ENCODE data around the gene TLE7. TPM values are rescaled to one million over a fixed set of nuclear protein-coding genes. Genes with fewer than 3 reads are reported as not detected.

The TLE7 gene
- total and polyA plus RNA-seq, 2 experiments from 2014 or later, result 0.44 to 2.5 TPM

DNA sequence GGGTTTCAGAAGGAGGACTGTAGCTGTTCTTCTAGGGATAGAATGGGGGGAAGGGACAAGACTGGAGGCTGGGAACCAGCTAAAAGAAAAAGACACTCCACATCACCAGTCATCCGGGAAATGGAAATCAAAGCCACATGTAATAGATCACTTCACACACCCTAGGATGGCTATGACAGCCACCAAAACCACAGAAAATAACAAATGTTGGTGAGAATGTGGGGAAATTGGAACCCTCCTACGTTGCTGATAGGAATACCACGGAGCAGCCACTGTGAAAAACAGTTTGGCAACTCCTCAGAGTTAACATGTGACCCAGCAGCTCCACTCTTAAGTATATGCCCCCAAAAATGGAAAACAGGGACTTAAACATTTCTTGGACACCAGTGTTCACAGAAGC is 2.3 kb downstream of the TLE7 start:
- Mint-ChIP-seq H3K27me3 (ENCODE audit: insufficient read depth, low read depth, poor library complexity) (peaks cover 13% of the 10 kb centered on the region), H3K27ac (no peak overlapping the region; the same call in 1 of the 2 replicates), H3K4me1 (no peaks in the 10 kb centered on the region), H3K4me3 (no peak overlapping the region), H3K36me3 (ENCODE audit: low read depth) (peaks cover 5% of the 10 kb centered on the region), H3K9me3 (peaks cover 25% of the 10 kb centered on the region)
- H3K27ac ChIP-seq (ENCODE audit: low read depth), result no peak overlapping the region
- ATAC-seq (no peak), DNase-seq (ENCODE audit: low spot score) (no peak)
- H4K20me1 ChIP-seq (replicated peaks; ENCODE audit: insufficient read depth), result no peaks in the 10 kb centered on the region
- no peaks in the 10 kb centered on the region for H3K4me1 ChIP-seq (ENCODE audit: insufficient read depth)
- H3F3A ChIP-seq (replicated peaks; ENCODE audit: low read depth), result no peaks in the 10 kb centered on the region
- H3K27me3 ChIP-seq (ENCODE audit: insufficient read depth), result no peaks in the 10 kb centered on the region; the same call in 1 of the 2 replicates
- no peak for TF ChIP-seq EZH2 (IDR thresholded peaks at IDR 0.05; ENCODE audit: low read depth, unreplicated experiment)
- TF ChIP-seq CREB1 (CRISPR knock-in tag; IDR thresholded peaks at IDR 0.05; ENCODE audit: low read depth), result no peak
- TF ChIP-seq ZNF114 (CRISPR knock-in tag; IDR thresholded peaks at IDR 0.05), result no peak
- TF ChIP-seq NANOG (IDR thresholded peaks at IDR 0.05; ENCODE audit: borderline replicate concordance), result no peak
- no peak for TF ChIP-seq JUNB (IDR thresholded peaks at IDR 0.05; ENCODE audit: unreplicated experiment)
- TF ChIP-seq, protein P1, sequence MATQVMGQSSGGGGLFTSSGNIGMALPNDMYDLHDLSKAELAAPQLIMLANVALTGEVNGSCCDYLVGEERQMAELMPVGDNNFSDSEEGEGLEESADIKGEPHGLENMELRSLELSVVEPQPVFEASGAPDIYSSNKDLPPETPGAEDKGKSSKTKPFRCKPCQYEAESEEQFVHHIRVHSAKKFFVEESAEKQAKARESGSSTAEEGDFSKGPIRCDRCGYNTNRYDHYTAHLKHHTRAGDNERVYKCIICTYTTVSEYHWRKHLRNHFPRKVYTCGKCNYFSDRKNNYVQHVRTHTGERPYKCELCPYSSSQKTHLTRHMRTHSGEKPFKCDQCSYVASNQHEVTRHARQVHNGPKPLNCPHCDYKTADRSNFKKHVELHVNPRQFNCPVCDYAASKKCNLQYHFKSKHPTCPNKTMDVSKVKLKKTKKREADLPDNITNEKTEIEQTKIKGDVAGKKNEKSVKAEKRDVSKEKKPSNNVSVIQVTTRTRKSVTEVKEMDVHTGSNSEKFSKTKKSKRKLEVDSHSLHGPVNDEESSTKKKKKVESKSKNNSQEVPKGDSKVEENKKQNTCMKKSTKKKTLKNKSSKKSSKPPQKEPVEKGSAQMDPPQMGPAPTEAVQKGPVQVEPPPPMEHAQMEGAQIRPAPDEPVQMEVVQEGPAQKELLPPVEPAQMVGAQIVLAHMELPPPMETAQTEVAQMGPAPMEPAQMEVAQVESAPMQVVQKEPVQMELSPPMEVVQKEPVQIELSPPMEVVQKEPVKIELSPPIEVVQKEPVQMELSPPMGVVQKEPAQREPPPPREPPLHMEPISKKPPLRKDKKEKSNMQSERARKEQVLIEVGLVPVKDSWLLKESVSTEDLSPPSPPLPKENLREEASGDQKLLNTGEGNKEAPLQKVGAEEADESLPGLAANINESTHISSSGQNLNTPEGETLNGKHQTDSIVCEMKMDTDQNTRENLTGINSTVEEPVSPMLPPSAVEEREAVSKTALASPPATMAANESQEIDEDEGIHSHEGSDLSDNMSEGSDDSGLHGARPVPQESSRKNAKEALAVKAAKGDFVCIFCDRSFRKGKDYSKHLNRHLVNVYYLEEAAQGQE (IDR thresholded peaks at IDR 0.05; ENCODE audit: unreplicated experiment), result no peak
- TF ChIP-seq STAT1 (IDR thresholded peaks at IDR 0.05; ENCODE audit: unreplicated experiment), result no peak
- TF ChIP-seq EZH2phosphoT487 (IDR thresholded peaks at IDR 0.05; ENCODE audit: unreplicated experiment), result no peak
- TF ChIP-seq ZNF331 (CRISPR knock-in tag; IDR thresholded peaks at IDR 0.05; ENCODE audit: low read depth), result no peak
- TF ChIP-seq, protein P2, sequence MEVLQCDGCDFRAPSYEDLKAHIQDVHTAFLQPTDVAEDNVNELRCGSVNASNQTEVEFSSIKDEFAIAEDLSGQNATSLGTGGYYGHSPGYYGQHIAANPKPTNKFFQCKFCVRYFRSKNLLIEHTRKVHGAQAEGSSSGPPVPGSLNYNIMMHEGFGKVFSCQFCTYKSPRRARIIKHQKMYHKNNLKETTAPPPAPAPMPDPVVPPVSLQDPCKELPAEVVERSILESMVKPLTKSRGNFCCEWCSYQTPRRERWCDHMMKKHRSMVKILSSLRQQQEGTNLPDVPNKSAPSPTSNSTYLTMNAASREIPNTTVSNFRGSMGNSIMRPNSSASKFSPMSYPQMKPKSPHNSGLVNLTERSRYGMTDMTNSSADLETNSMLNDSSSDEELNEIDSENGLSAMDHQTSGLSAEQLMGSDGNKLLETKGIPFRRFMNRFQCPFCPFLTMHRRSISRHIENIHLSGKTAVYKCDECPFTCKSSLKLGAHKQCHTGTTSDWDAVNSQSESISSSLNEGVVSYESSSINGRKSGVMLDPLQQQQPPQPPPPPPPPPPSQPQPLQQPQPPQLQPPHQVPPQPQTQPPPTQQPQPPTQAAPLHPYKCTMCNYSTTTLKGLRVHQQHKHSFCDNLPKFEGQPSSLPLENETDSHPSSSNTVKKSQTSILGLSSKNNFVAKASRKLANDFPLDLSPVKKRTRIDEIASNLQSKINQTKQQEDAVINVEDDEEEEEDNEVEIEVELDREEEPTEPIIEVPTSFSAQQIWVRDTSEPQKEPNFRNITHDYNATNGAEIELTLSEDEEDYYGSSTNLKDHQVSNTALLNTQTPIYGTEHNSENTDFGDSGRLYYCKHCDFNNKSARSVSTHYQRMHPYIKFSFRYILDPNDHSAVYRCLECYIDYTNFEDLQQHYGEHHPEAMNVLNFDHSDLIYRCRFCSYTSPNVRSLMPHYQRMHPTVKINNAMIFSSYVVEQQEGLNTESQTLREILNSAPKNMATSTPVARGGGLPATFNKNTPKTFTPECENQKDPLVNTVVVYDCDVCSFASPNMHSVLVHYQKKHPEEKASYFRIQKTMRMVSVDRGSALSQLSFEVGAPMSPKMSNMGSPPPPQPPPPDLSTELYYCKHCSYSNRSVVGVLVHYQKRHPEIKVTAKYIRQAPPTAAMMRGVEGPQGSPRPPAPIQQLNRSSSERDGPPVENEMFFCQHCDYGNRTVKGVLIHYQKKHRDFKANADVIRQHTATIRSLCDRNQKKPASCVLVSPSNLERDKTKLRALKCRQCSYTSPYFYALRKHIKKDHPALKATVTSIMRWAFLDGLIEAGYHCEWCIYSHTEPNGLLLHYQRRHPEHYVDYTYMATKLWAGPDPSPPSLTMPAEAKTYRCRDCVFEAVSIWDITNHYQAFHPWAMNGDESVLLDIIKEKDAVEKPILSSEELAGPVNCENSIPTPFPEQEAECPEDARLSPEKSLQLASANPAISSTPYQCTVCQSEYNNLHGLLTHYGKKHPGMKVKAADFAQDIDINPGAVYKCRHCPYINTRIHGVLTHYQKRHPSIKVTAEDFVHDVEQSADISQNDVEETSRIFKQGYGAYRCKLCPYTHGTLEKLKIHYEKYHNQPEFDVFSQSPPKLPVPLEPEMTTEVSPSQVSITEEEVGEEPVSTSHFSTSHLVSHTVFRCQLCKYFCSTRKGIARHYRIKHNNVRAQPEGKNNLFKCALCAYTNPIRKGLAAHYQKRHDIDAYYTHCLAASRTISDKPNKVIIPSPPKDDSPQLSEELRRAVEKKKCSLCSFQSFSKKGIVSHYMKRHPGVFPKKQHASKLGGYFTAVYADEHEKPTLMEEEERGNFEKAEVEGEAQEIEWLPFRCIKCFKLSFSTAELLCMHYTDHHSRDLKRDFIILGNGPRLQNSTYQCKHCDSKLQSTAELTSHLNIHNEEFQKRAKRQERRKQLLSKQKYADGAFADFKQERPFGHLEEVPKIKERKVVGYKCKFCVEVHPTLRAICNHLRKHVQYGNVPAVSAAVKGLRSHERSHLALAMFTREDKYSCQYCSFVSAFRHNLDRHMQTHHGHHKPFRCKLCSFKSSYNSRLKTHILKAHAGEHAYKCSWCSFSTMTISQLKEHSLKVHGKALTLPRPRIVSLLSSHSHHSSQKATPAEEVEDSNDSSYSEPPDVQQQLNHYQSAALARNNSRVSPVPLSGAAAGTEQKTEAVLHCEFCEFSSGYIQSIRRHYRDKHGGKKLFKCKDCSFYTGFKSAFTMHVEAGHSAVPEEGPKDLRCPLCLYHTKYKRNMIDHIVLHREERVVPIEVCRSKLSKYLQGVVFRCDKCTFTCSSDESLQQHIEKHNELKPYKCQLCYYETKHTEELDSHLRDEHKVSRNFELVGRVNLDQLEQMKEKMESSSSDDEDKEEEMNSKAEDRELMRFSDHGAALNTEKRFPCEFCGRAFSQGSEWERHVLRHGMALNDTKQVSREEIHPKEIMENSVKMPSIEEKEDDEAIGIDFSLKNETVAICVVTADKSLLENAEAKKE (CRISPR knock-in tag; IDR thresholded peaks at IDR 0.05), result no peak
- TF ChIP-seq POLR2AphosphoS5 (IDR thresholded peaks at IDR 0.05; ENCODE audit: low read depth), result no peak
- TF ChIP-seq, protein P3, sequence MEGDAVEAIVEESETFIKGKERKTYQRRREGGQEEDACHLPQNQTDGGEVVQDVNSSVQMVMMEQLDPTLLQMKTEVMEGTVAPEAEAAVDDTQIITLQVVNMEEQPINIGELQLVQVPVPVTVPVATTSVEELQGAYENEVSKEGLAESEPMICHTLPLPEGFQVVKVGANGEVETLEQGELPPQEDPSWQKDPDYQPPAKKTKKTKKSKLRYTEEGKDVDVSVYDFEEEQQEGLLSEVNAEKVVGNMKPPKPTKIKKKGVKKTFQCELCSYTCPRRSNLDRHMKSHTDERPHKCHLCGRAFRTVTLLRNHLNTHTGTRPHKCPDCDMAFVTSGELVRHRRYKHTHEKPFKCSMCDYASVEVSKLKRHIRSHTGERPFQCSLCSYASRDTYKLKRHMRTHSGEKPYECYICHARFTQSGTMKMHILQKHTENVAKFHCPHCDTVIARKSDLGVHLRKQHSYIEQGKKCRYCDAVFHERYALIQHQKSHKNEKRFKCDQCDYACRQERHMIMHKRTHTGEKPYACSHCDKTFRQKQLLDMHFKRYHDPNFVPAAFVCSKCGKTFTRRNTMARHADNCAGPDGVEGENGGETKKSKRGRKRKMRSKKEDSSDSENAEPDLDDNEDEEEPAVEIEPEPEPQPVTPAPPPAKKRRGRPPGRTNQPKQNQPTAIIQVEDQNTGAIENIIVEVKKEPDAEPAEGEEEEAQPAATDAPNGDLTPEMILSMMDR (conservative IDR thresholded peaks at IDR 0.05; ENCODE audit: low read depth in 2 of 2), result no peak
- TF ChIP-seq, protein P4, sequence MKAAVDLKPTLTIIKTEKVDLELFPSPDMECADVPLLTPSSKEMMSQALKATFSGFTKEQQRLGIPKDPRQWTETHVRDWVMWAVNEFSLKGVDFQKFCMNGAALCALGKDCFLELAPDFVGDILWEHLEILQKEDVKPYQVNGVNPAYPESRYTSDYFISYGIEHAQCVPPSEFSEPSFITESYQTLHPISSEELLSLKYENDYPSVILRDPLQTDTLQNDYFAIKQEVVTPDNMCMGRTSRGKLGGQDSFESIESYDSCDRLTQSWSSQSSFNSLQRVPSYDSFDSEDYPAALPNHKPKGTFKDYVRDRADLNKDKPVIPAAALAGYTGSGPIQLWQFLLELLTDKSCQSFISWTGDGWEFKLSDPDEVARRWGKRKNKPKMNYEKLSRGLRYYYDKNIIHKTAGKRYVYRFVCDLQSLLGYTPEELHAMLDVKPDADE (IDR thresholded peaks at IDR 0.05), result no peak
- no peak overlapping the region for H3K4me2 ChIP-seq
- no peak overlapping the region for H3K4me3 ChIP-seq
- H2AFZ ChIP-seq, result no peak overlapping the region
- no peaks in the 10 kb centered on the region for H3K36me3 ChIP-seq (ENCODE audit: insufficient read depth)
- H3K9me2 ChIP-seq (ENCODE audit: insufficient read depth), result no peaks in the 10 kb centered on the region
- H3K79me2 ChIP-seq (replicated peaks; ENCODE audit: insufficient read depth), result no peaks in the 10 kb centered on the region

Measured in GM23338 (cell line).